H1 (cell line): Measurements from ENCODE around the gene JTB. TPM values are rescaled to one million over a fixed set of nuclear protein-coding genes. Genes with fewer than 3 reads are reported as not detected.

Source experiments
- CTCF ChIA-PET: fragments of 300-600 bp; sonication (Branson Sonifier 250); formaldehyde crosslinking; loops from one replicate; lab custom pipeline; 2021; ENCODE audit not compliant: partially characterized antibody; lab: Charles Lee
- POLR2A ChIA-PET: fragments of 300-600 bp; sonication (Branson Sonifier 250); formaldehyde crosslinking; loops from one replicate; lab custom pipeline; 2021; ENCODE audit warnings: inconsistent platforms; ENCODE audit not compliant: partially characterized antibody; lab: Charles Lee
- DNase-seq, 2 experiments: peaks; one replicate each; pipeline versions ENCODE4 v3.0.0 to v3.0.0-alpha.2; 2010 to 2022; ENCODE audit warnings: low spot score in 2 of 2, low read depth in 1 of 2, mixed read lengths in 1 of 2
- FAIRE-seq: peaks from 2 replicates; lab custom pipeline; 2011; peaks lifted over from hg19 to GRCh38; lab: Jason Lieb, UNC
- H2AFZ ChIP-seq: 2 replicates; pipeline ENCODE4 v1.8.1; 2012; ENCODE audit warnings: low read length, inconsistent platforms
- H2AK5ac ChIP-seq: 2 replicates; pipeline ENCODE4 v1.6.1; 2013; ENCODE audit warnings: low read depth, low read length
- H2BK120ac ChIP-seq: replicated peaks from 2 replicates; pipeline ENCODE3; 2013; ENCODE audit warnings: low read depth, low read length, inconsistent platforms
- H2BK12ac ChIP-seq: 2 replicates; pipeline ENCODE4 v1.6.1; 2013; ENCODE audit warnings: low read depth, low read length
- H2BK15ac ChIP-seq: 2 replicates; pipeline ENCODE4 v1.6.1; 2013; ENCODE audit warnings: low read length
- H2BK20ac ChIP-seq: 2 replicates; pipeline ENCODE4 v1.6.1; 2013; ENCODE audit warnings: low read length
- H2BK5ac ChIP-seq: 2 replicates; pipeline ENCODE4 v1.6.1; 2013; ENCODE audit warnings: low read depth, low read length
- H3K14ac ChIP-seq: 2 replicates; pipeline ENCODE4 v1.6.1; 2013; ENCODE audit warnings: inconsistent platforms; ENCODE audit not compliant: insufficient read length
- H3K18ac ChIP-seq: 2 replicates; pipeline ENCODE4 v1.6.1; 2013; ENCODE audit warnings: low read length; ENCODE audit errors: extremely low read depth
- H3K23ac ChIP-seq: 2 replicates; pipeline ENCODE4 v1.6.1; 2013; ENCODE audit warnings: inconsistent platforms; ENCODE audit not compliant: insufficient read length
- H3K23me2 ChIP-seq: 2 replicates; pipeline ENCODE4 v1.6.1; 2013; ENCODE audit warnings: low read depth, low read length
- H3K27ac ChIP-seq: 2 replicates; pipeline ENCODE4 v1.6.1; 2011; ENCODE audit warnings: low read depth, low read length, inconsistent platforms
- H3K27me3 ChIP-seq, 4 experiments: replicated peaks in 1 of 4; 1 replicate in 1 of 4; 2 replicates in 3 of 4; pipeline versions ENCODE4 v1.6.1 to v1.8.1; 2011 to 2013; ENCODE audit warnings: low read length in 3 of 4, mild to moderate bottlenecking in 3 of 4, inconsistent platforms in 2 of 4, mixed read lengths in 2 of 4, moderate library complexity in 1 of 4; ENCODE audit not compliant: control insufficient read depth in 3 of 4, insufficient read depth in 3 of 4; ENCODE audit errors: extremely low read depth in 1 of 4
- H3K36me3 ChIP-seq, 4 experiments: 2 replicates each; pipeline versions ENCODE4 v1.6.1 to v1.8.1; 2011 to 2013; ENCODE audit warnings: mild to moderate bottlenecking in 4 of 4, low read length in 3 of 4, moderate library complexity in 2 of 4, control low read depth in 1 of 4, inconsistent platforms in 1 of 4; ENCODE audit not compliant: insufficient read depth in 4 of 4, control insufficient read depth in 2 of 4
- H3K4ac ChIP-seq: replicated peaks from 2 replicates; pipeline ENCODE3; 2013; ENCODE audit warnings: low read length, low read depth, mixed read lengths, inconsistent platforms; ENCODE audit not compliant: insufficient read length
- H3K4me1 ChIP-seq, 4 experiments: replicated peaks in 1 of 4; 1 replicate in 1 of 4; 2 replicates in 3 of 4; pipeline versions ENCODE4 v1.6.1 to v1.8.1; 2011 to 2013; ENCODE audit warnings: low read length in 3 of 4, inconsistent platforms in 2 of 4, mixed read lengths in 1 of 4; ENCODE audit not compliant: insufficient read depth in 4 of 4, control insufficient read depth in 3 of 4
- H3K4me2 ChIP-seq, 2 experiments: 2 replicates each; pipeline versions ENCODE4 v1.6.1 to v1.8.1; 2011 to 2013; ENCODE audit warnings: low read depth in 2 of 2, low read length in 2 of 2, control low read depth in 1 of 2, inconsistent platforms in 1 of 2, mild to moderate bottlenecking in 1 of 2; ENCODE audit not compliant: insufficient read depth in 1 of 2
- H3K4me3 ChIP-seq, 4 experiments: fragments of 200-600, 300-600 bp in 1 of 4; sonication (generic), shearing (Covaris generic), sonication (Bioruptor Twin) in 1 of 4; 2 replicates each; pipeline versions ENCODE4 v1.5.1 to v1.8.1; 2011 to 2016; ENCODE audit warnings: low read length in 4 of 4, low read depth in 3 of 4, control low read depth in 2 of 4, inconsistent platforms in 2 of 4, mild to moderate bottlenecking in 2 of 4, mixed read lengths in 1 of 4, moderate library complexity in 1 of 4; ENCODE audit not compliant: insufficient read depth in 2 of 4; ENCODE audit errors: extremely low read depth in 1 of 4
- H3K56ac ChIP-seq: replicated peaks from 2 replicates; pipeline ENCODE3; 2013; ENCODE audit warnings: low read depth, mild to moderate bottlenecking, mixed read lengths, low read length, inconsistent platforms; ENCODE audit not compliant: insufficient read length
- H3K79me1 ChIP-seq: 2 replicates; pipeline ENCODE4 v1.6.1; 2013; ENCODE audit warnings: low read depth, low read length, control low read depth
- H3K79me2 ChIP-seq, 2 experiments: 2 replicates each; pipeline versions ENCODE4 v1.6.1 to v1.8.1; 2012 to 2013; ENCODE audit warnings: low read length in 2 of 2, mild to moderate bottlenecking in 2 of 2, inconsistent platforms in 1 of 2; ENCODE audit not compliant: insufficient read depth in 2 of 2, control insufficient read depth in 1 of 2
- H3K9ac ChIP-seq, 4 experiments: replicated peaks in 1 of 4; 1 replicate in 1 of 4; 2 replicates in 3 of 4; pipeline versions ENCODE4 v1.6.1 to v1.8.1; 2011 to 2013; ENCODE audit warnings: low read depth in 3 of 4, low read length in 3 of 4, control low read depth in 2 of 4, mild to moderate bottlenecking in 2 of 4, moderate library complexity in 2 of 4, inconsistent platforms in 1 of 4; ENCODE audit errors: extremely low read depth in 1 of 4
- H3K9me3 ChIP-seq, 2 experiments: 2 replicates each; pipeline versions ENCODE4 v1.6.1 to v1.8.1; 2012 to 2013; ENCODE audit warnings: mild to moderate bottlenecking in 2 of 2, moderate library complexity in 2 of 2, control low read depth in 1 of 2, inconsistent platforms in 1 of 2, low read depth in 1 of 2, low read length in 1 of 2, mixed read lengths in 1 of 2; ENCODE audit not compliant: insufficient read depth in 2 of 2
- H4K20me1 ChIP-seq, 2 experiments: replicated peaks in 1 of 2; 2 replicates each; pipeline versions ENCODE3 to v1.8.1; 2011 to 2013; ENCODE audit warnings: inconsistent platforms in 2 of 2, low read length in 2 of 2, mild to moderate bottlenecking in 1 of 2; ENCODE audit not compliant: insufficient read depth in 2 of 2, control insufficient read depth in 1 of 2
- H4K5ac ChIP-seq: 2 replicates; pipeline ENCODE4 v1.6.1; 2013; ENCODE audit warnings: low read length, low read depth, mixed read lengths, inconsistent platforms; ENCODE audit not compliant: insufficient read length
- H4K8ac ChIP-seq: 2 replicates; pipeline ENCODE4 v1.8.0; 2013; ENCODE audit warnings: mild to moderate bottlenecking, moderate library complexity, low read length, inconsistent platforms; ENCODE audit not compliant: insufficient read depth; ENCODE audit errors: extremely low read depth
- H4K91ac ChIP-seq: replicated peaks from 2 replicates; pipeline ENCODE3; 2013; ENCODE audit warnings: low read length, mixed read lengths, inconsistent platforms; ENCODE audit not compliant: insufficient read length
- CHD2 ChIP-seq: IDR thresholded peaks from 2 replicates; pipeline ENCODE4 v1.6.1; 2012; ENCODE audit warnings: low read length, improper control_type of control experiment
- CREB1 ChIP-seq: IDR thresholded peaks from 2 replicates; pipeline ENCODE4 v1.6.1; 2012; ENCODE audit warnings: inconsistent platforms
- GTF2F1 ChIP-seq: IDR thresholded peaks from 2 replicates; pipeline ENCODE4 v1.6.1; 2012; ENCODE audit warnings: low read depth, low read length, improper control_type of control experiment, borderline replicate concordance
- JUN ChIP-seq: IDR thresholded peaks from 2 replicates; pipeline ENCODE4 v1.6.1; 2011; ENCODE audit warnings: low read depth, mild to moderate bottlenecking, improper control_type of control experiment, low read length
- RBBP5 ChIP-seq: IDR thresholded peaks from 2 replicates; pipeline ENCODE4 v1.7.1; 2012; ENCODE audit warnings: low read depth, mild to moderate bottlenecking, inconsistent platforms, low read length, moderate library complexity, borderline replicate concordance
- RNF2 ChIP-seq: fragments of 200-900, 300-1000 bp; sonication (generic); IDR thresholded peaks from 2 replicates; pipeline ENCODE4 v1.7.1; 2016; ENCODE audit warnings: borderline replicate concordance, low read depth, mild to moderate bottlenecking, antibody characterized with exemption, low read length; ENCODE audit not compliant: poor library complexity, severe bottlenecking; ENCODE audit errors: missing control alignments
- WGBS, 2 experiments: shearing (Covaris generic) in 1 of 2; methylation state at CpG; one replicate each; pipeline versions ENCODE4 v1.1.6 to v1.1.7; 2013 to 2015; ENCODE audit warnings: low lambda C conversion rate in 2 of 2, mixed read lengths in 2 of 2, inconsistent platforms in 1 of 2, low coverage in 1 of 2, missing lambda C conversion rate in 1 of 2; ENCODE audit not compliant: insufficient replicate concordance in 2 of 2, insufficient coverage in 1 of 2, insufficient read length in 1 of 2; ENCODE audit errors: extremely low coverage in 1 of 2, missing lambda C conversion rate in 1 of 2; 5-methylcytosine and 5-hydroxymethylcytosine counted together
- polyA plus RNA-seq, 7 experiments: library from polyadenylated mRNA; depleted of rRNA in 3 of 7; stranded (reverse) in 5 of 7; unstranded in 2 of 7; fragments of >200 nt in 5 of 7; fragments of 200-250 nt in 2 of 7; gene quantifications; 1 replicate in 5 of 7; 2 replicates in 1 of 7; 4 replicates in 1 of 7; pipeline versions ENCODE4 v1.2.1 to v1.2.3, GENCODE V29; 2011 to 2013; ENCODE audit warnings: missing spikeins in 2 of 7, mixed read lengths in 2 of 7
- total RNA-seq: library from RNA; stranded (reverse); fragmentation: NEBNext Ultra II Directional; extraction: Animal tissue kit (Norgen Biotek cat#: 25700); gene quantifications from 2 replicates; pipeline ENCODE4 v1.2.1, GENCODE V29; 2021
- TF ChIP-seq, protein P1 (sequence below), 3 experiments: IDR thresholded peaks; 1 replicate in 2 of 3; 2 replicates in 1 of 3; pipeline versions ENCODE4 v1.5.1 to v1.6.1; 2011; ENCODE audit warnings: low read length in 3 of 3, mild to moderate bottlenecking in 3 of 3, inconsistent platforms in 2 of 3, low read depth in 1 of 3, moderate library complexity in 1 of 3; ENCODE audit not compliant: insufficient read depth in 1 of 3; ENCODE audit errors: control extremely low read depth in 1 of 3

JTB gene
- total and polyA plus RNA-seq, 2 of the 8 experiments (the other 6 are each of a cell fraction or from before 2014, with no cell fraction given) = 91.1 to 122 TPM

GRCh38 chr1:153958961-153959260 lies 18.6 kb downstream of the JTB start:
- CTCF ChIA-PET = interaction anchor here (0.5 to 6.4 kb wide), 3 partner anchors 14 to 185 kb away, joined by 3 to 31 read pairs (median 3); partner anchors contain the start of gene DENND4B
- Histone ChIP-seq H3K4me3 (peak overlapping the region in 1 of 4 experiments; percentile 85; a peak in 2 of 8 replicates), H3K79me2 (peaks cover 36 to 67% of the 10 kb centered on the region in 2 experiments)

More at GRCh38 chr1:153958961-153959260, 18.6 kb downstream of the JTB start:
- Histone ChIP-seq H4K8ac (no peak overlapping the region), H3K9ac (no peak overlapping the region), H2BK5ac (no peak overlapping the region), H3K79me1 (peaks cover 27% of the 10 kb centered on the region)
- TF ChIP-seq GTF2F1 (no peak), RBBP5 (no peak), CHD2 (no peak), CREB1 (no peak), JUN (no peak), RNF2 (no peak)
- TF ChIP-seq, protein P1, sequence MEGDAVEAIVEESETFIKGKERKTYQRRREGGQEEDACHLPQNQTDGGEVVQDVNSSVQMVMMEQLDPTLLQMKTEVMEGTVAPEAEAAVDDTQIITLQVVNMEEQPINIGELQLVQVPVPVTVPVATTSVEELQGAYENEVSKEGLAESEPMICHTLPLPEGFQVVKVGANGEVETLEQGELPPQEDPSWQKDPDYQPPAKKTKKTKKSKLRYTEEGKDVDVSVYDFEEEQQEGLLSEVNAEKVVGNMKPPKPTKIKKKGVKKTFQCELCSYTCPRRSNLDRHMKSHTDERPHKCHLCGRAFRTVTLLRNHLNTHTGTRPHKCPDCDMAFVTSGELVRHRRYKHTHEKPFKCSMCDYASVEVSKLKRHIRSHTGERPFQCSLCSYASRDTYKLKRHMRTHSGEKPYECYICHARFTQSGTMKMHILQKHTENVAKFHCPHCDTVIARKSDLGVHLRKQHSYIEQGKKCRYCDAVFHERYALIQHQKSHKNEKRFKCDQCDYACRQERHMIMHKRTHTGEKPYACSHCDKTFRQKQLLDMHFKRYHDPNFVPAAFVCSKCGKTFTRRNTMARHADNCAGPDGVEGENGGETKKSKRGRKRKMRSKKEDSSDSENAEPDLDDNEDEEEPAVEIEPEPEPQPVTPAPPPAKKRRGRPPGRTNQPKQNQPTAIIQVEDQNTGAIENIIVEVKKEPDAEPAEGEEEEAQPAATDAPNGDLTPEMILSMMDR (IDR thresholded peaks at IDR 0.05; ENCODE audit: control extremely low read depth in 1 of 3, insufficient read depth in 1 of 3, low read depth in 1 of 3, low read length in 3 of 3) = no peak
- TF ChIP-seq, all 59 proteins: peak for 0
- peaks cover 6 to 20% (median 12%) of the 10 kb centered on the region in 4 experiments for H3K4me1 ChIP-seq
- no peak overlapping the region for H2BK20ac ChIP-seq
- H4K20me1 ChIP-seq = peaks cover 9 to 12% of the 10 kb centered on the region in 2 experiments
- H3K18ac ChIP-seq = no peak overlapping the region
- H3K4ac ChIP-seq = no peak overlapping the region
- DNase-seq (no peak), FAIRE-seq (no peak)
- POLR2A ChIA-PET = interaction anchor here (0.6 to 15.7 kb wide), 13 partner anchors 12 to 324 kb away, joined by 3 to 454 read pairs (median 6); partner anchors contain the start of genes CHTOP, CREB3L4, DENND4B and GATAD2B
- no peak overlapping the region for H4K91ac ChIP-seq
- H2BK15ac ChIP-seq = no peak overlapping the region
- no peak overlapping the region for H2BK120ac ChIP-seq
- no peak overlapping the region for H2AFZ ChIP-seq
- H3K23ac ChIP-seq = no peak overlapping the region
- peaks cover 25% of the 10 kb centered on the region for H3K23me2 ChIP-seq
- H3K56ac ChIP-seq = no peak overlapping the region
- whole genome bisulfite sequencing, 2 experiments = 59% methylated on average over 4 of the region's 4 CpGs; no CpG with 5 or more reads in 1 of the 2 experiments
- H3K27me3 ChIP-seq = no peaks in the 10 kb centered on the region
- peaks cover 11 to 26% (median 19%) of the 10 kb centered on the region in 4 experiments for H3K36me3 ChIP-seq
- no peak overlapping the region for H3K27ac ChIP-seq
- H3K9me3 ChIP-seq = no peaks in the 10 kb centered on the region
- H4K5ac ChIP-seq = no peak overlapping the region
- no peak overlapping the region for H2BK12ac ChIP-seq
- H2AK5ac ChIP-seq = no peak overlapping the region
- H3K14ac ChIP-seq = no peak overlapping the region
- H3K4me2 ChIP-seq = peak overlapping the region; percentile 52 to 89
